GM18498 (cell line): Measurements from ENCODE around the gene ZFP30.
A peak's percentile ranks its signal among the peaks of the same experiment; 100 is the strongest.
"Not testable (repeated sequence)": the region's sequence is repeated elsewhere in the genome, so short reads cannot be mapped to it uniquely, and the experiment has no call there.

Experiments used
- ATAC-seq: cut with Tn5 transposase; IDR thresholded peaks from one replicate; pipeline ENCODE4 v1.9.1; 2021; ENCODE audit warnings: mild to moderate bottlenecking, moderate library complexity; ENCODE audit not compliant: unreplicated experiment

Gene ZFP30

GRCh38 chr19:37655301-37655688 lies at the start of gene ZFP30:
Gene ZFP30 (minus strand): TSS chr19:37655465. CDS start chr19:37647822, 7,643 bp downstream.
- peak; percentile 73 for ATAC-seq

GRCh38 chr19:37699057-37699456 lies 43.8 kb upstream of the ZFP30 start:
- ATAC-seq, result no peak

GRCh38 chr19:37698216-37698615 lies 43.0 kb upstream of the ZFP30 start:
- ATAC-seq, result no peak

- ATAC-seq, result no peak
These were observed 40.1 kb upstream of the ZFP30 start for GRCh38 chr19:37695144-37695899.

GRCh38 chr19:37692956-37693620 lies 37.8 kb upstream of the ZFP30 start:
- no peak for ATAC-seq

GRCh38 chr19:37691881-37692504 lies 36.7 kb upstream of the ZFP30 start:
- ATAC-seq, result no peak

- no peak for ATAC-seq
These were observed 28.3 kb upstream of the ZFP30 start for GRCh38 chr19:37683520-37683919.

- no peak for ATAC-seq
These were observed 14.2 kb upstream of the ZFP30 start for GRCh38 chr19:37669450-37669914.

- not testable (repeated sequence) for ATAC-seq
These were observed 1.9 kb upstream of the ZFP30 start for GRCh38 chr19:37657157-37657556.

GRCh38 chr19:37655689-37656371 lies 565 bp upstream of the ZFP30 start:
- ATAC-seq, result peak; percentile 68

- ATAC-seq, result peak; percentile 43
These were observed 500 bp downstream of the ZFP30 start for GRCh38 chr19:37654629-37655300.

- ATAC-seq, result no peak
These were observed 1.1 kb downstream of the ZFP30 start for GRCh38 chr19:37654118-37654517.

GRCh38 chr19:37635076-37636056 lies 19.9 kb downstream of the ZFP30 start:
- no peak for ATAC-seq

GRCh38 chr19:37594982-37595382 lies 60.3 kb downstream of the ZFP30 start:
- ATAC-seq, result peak; percentile 39

- peak; percentile 94 for ATAC-seq
These were observed 60.8 kb downstream of the ZFP30 start, which contains the start of the genes ZNF540 and ZNF571 for GRCh38 chr19:37594304-37594981. Gene ZNF540 (plus strand): TSS chr19:37594876. CDS start chr19:37598448, 3,572 bp downstream. Gene ZNF571 (minus strand): TSS chr19:37594792. CDS start chr19:37586676, 8,116 bp downstream.

- no peak for ATAC-seq
These were observed 61.3 kb downstream of the ZFP30 start for GRCh38 chr19:37593996-37594303.

- no peak for ATAC-seq
These were observed 71.9 kb downstream of the ZFP30 start for GRCh38 chr19:37583340-37583739.

GRCh38 chr19:37572203-37572602 lies 83.1 kb downstream of the ZFP30 start:
- ATAC-seq, result no peak

- no peak for ATAC-seq
These were observed 89.9 kb downstream of the ZFP30 start for GRCh38 chr19:37565370-37565669.
